ENCODE results near the gene RNF151.
A peak's percentile ranks its signal among the peaks of the same experiment; 100 is the strongest.

RNF151 gene

DNA sequence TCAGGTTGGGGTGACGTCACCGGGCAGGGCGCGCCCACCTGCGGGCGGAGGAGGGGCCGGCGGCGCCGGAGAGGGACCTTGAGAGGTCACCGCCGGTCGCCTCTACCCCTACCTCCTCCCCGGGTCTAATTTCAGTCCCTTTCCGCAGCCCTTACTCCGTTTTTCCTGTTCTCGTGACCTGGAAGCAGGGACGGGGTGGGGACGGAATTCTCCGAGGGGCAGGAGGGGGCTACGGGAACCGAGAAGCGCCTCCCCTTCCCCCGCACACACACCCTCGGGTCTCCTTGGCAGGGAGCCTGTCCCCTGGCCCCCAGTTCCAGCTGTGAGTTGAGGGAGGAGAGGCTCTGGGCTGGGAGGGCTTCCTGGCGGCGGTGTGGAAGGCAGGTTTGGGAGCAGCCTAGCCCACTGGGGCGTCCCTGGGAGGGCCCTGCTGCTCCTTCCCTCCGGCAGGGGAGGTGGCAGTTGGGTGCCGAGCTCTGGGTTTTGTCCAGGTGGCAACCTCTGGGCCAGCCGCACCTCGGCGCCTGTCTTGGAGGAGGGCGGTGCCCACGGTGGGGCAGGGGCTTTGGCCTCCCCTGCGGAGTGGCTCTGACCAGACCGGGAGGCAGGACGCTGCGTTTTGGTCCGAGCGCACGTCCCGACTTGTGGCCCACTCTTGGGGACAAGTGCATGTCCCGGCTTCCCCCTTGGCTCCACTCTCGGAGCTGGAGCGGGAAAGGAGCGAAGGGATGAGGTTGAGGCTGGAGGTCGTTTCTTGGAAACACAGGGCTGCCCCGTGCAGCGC is 23.9 kb downstream of the RNF151 start:
- FAIRE-seq (peak; percentile 54), DNase-seq (ENCODE audit: insufficient read length, low spot score) (no peak)

- FAIRE-seq (peak; percentile 93), DNase-seq (ENCODE audit: insufficient read length, low spot score) (peak; percentile 82)
Measured at GRCh38 chr16:1991135-1991551, 24.5 kb downstream of the RNF151 start.

DNA sequence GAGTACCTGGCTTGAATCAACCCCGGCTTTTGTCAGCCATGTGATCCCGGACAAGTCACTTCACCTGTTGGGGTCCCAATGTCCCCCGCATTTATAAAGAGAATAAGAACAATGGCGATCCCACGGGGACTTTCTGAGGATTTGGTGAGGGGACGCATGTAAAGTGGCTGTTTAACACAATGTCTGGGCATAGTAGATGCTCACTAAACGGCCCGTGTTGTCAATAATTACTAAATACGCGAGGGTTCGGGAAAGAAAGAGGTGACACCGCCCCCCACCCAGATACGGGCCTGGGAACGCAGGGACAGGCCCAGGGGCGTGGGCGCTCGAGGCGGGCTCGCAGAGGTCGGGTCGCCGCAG is 24.9 kb downstream of the RNF151 start:
- FAIRE-seq (no peak), DNase-seq (ENCODE audit: insufficient read length, low spot score) (no peak)

GRCh38 chr16:1991948-1992703 is 25.5 kb downstream of the RNF151 start:
- FAIRE-seq (peak; percentile 95), DNase-seq (ENCODE audit: insufficient read length, low spot score) (peak; percentile 99)

- DNase-seq (ENCODE audit: insufficient read length, low spot score) (no peak), FAIRE-seq (no peak)
Measured at GRCh38 chr16:1992704-1993317, 26.2 kb downstream of the RNF151 start.

- no peak for DNase-seq (ENCODE audit: insufficient read length, low spot score)
- no peak for FAIRE-seq
Measured at GRCh38 chr16:1993731-1994131, 27.1 kb downstream of the RNF151 start.

- DNase-seq (ENCODE audit: insufficient read length, low spot score) (no peak), FAIRE-seq (no peak)
Measured at GRCh38 chr16:1997494-1998359, 31.1 kb downstream of the RNF151 start.

DNA sequence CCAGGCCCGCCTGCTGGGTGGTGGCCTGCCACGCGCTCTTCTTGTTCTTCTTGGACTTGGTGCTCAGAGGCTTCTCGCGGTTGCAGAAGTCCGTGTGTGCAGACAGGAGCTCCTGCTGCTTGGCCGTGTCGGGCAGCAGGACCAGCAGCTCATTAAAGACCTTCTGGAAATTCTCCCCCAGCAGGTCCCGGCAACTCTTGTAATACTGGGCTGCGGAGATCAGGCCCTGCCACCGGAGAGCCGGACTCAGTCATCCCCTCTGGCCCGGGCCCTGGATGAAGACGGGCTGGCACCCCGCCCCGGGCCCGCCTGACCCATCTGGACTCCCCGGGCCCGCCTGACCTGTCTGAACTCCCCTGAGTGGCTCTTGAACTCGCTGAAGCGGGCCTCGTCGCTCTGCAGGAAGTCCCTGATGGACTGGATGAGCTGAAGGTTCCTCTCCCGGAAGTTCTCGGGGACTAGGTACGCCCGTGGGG is 31.7 kb downstream of the RNF151 start:
- DNase-seq (ENCODE audit: insufficient read length, low spot score), result no peak
- FAIRE-seq, result no peak

DNA sequence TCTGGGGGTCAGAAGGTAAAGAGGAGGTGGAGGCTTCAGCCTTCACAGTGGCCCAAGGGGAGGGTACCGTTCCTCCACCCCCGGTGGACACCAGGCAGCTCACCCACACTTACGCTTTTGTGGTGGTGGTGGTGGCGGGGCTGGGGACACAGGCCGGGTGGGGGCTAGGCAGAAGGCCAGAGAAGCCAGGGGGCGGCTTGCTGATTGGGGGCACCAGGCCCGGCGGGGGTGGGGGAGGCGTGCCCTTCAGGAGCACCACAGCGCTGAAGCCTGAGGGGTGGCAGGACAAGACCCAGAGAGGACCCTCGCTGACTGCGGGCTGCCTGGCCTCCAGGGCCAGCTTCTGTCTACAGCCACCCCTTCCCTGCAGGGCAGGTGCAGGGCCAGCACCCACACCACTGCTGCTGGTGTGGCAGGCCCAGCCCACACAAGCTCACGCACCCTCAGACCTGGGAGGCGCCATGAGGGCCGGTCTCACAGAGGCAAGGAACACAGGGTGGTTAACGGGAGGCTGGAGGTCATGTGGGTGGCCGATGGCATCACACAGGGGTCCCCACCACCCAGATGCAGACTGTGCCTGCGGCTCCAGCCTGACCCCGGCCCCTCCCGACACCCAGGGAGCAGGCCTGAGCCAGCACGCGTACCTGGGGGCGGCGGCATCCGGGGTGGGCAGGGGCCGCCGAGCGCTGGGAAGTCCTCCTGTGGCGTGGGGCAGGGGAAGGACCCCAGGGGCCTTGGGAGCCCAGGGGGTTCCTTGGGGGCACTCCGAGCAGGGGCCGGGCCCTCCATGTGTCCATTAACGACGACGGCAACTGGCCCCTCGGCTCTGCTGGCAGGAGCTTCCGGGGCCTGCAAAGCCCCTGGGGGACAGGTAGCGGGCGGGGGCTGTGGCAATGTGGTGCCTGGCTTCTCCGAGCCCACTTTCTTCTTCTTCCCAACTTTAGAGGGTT is 32.5 kb downstream of the RNF151 start:
- FAIRE-seq, result no peak

GRCh38 chr16:1999866-2000514 is 33.3 kb downstream of the RNF151 start:
- DNase-seq (ENCODE audit: insufficient read length, low spot score), result no peak
- no peak for FAIRE-seq

More for the DNA sequence above, 32.5 kb downstream of the RNF151 start:
- no peak for DNase-seq (ENCODE audit: insufficient read length, low spot score)

DNA sequence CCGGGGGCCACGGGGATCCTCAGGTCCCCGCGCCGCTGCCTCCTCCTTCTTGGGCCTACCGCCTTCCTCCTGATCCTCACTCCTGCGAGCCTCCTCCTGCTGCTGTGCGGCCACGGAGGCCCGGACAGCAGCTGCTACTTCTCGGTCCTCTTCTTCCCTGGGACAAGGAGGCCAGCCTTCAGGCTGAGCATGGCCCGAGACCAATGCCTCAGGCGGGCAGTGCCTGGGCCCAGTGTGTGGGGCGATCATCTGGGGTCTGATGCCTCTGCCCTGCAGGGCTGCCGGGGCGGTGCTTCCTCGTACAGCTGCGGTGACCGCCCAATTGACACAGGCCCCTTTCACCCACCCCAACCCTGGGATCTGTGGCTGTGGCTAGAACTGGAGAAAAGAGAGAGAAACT is 34.4 kb downstream of the RNF151 start:
- FAIRE-seq (no peak), DNase-seq (ENCODE audit: insufficient read length, low spot score) (no peak)

DNA sequence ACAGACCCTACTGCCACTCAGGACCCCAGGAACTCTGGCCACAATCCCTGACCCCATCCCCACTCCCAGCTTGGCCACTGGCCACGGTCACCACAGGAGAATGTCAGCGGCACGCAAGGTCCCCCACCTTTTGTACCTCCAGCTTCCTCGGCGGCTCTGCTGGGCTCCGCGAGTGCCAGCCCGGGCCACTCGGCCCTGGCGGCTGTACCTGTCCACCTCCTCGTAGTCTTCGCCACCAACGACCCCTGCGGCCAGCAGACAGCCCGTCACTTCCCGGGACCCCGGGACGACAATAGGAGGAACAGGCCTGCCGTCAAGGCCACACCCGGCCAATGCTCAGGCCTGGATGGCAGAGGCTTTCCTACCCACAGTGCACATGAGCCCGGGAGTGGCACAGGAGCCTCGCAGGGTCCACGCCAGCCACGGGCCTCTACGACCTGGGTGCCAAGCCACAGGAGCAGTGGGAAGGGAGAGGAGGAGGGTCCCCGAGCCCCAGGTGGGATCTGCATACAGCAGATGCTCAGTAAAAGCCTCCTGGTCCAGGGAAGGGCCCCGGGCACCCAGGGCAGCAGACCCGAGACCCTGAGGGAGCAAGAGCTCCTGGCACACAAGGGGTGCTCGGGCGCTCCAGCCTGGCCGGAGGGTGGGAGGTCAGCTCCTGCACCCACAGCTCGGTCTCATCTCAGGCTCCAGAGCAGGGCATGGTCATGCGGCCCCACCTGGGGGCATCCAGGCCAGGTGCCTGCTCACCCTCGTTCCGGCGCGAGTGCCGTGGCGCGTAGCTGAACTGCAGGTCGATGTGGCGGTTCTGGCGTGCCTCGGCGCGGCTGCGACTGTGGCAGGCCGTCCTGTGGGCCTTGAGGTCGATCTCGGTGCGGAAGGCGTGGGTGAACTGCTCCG is 35.0 kb downstream of the RNF151 start:
- FAIRE-seq (no peak), DNase-seq (ENCODE audit: insufficient read length, low spot score) (no peak)

GRCh38 chr16:2002406-2003230 is 36.0 kb downstream of the RNF151 start:
- DNase-seq (ENCODE audit: insufficient read length, low spot score) (no peak), FAIRE-seq (no peak)

GRCh38 chr16:2003231-2003826 is 36.7 kb downstream of the RNF151 start:
- FAIRE-seq, result no peak
- no peak for DNase-seq (ENCODE audit: insufficient read length, low spot score)

- peak; percentile 99 for DNase-seq (ENCODE audit: insufficient read length, low spot score)
- peak; percentile 97 for FAIRE-seq
Measured at GRCh38 chr16:2003827-2004641, 37.4 kb downstream of the RNF151 start.
